ENCODE data around the gene S100A5.

DNA sequence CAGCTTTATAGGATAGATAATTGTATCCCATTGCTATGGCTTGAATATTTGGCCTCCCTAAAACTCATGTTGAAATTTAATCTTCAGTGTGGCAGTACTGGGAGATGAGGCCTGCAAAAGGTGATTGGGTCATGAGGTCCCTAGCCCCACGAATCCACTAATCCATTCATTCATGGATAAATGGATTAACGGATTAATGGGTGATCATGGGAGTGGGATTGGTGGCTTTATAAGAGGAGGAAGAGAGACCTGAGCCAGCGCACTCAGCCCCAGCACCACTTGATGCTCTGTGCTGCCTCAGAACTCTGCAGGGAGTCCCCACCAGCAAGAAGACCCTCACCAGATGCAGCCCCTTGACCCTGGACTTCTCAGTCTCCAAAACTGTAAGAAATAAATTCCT is 37.0 kb downstream of the S100A5 start:
- no peak for TF ChIP-seq ARNT (IDR thresholded peaks at IDR 0.05)
- no peak for TF ChIP-seq NFRKB (IDR thresholded peaks at IDR 0.05)
- TF ChIP-seq FOXM1 (IDR thresholded peaks at IDR 0.05; ENCODE audit: borderline replicate concordance) = no peak
- no peak for TF ChIP-seq FOXA1 (IDR thresholded peaks at IDR 0.05)
- TF ChIP-seq TARDBP (IDR thresholded peaks at IDR 0.05) = no peak
- TF ChIP-seq CTBP1 (IDR thresholded peaks at IDR 0.05; ENCODE audit: borderline replicate concordance) = no peak
- no peak for TF ChIP-seq SP1 (IDR thresholded peaks at IDR 0.05)
- TF ChIP-seq LEF1 (IDR thresholded peaks at IDR 0.05; ENCODE audit: borderline replicate concordance) = no peak
- TF ChIP-seq BHLHE40 (IDR thresholded peaks at IDR 0.05; ENCODE audit: borderline replicate concordance) = no peak
- no peak for TF ChIP-seq HDGF (IDR thresholded peaks at IDR 0.05; ENCODE audit: borderline replicate concordance)

All from HEK293T (cell line).